H1 (cell line): ENCODE results near the gene ADGRA3. TPM values are rescaled to one million over a fixed set of nuclear protein-coding genes. Genes with fewer than 3 reads are reported as not detected.

ENCODE experiments used
- CHD7 ChIP-seq: fragments of 300-600 bp; sonication (generic); IDR thresholded peaks from 2 replicates; pipeline ENCODE4 v1.7.1; 2012; ENCODE audit warnings: low read length, moderate library complexity, mild to moderate bottlenecking, inconsistent platforms; ENCODE audit not compliant: insufficient replicate concordance
- PHF8 ChIP-seq: fragments of 200-600 bp; sonication (generic); conservative IDR thresholded peaks from 2 replicates; pipeline ENCODE4 v1.7.1; 2012; ENCODE audit warnings: low read depth, mild to moderate bottlenecking, inconsistent platforms, low read length, moderate library complexity
- polyA plus RNA-seq, 7 experiments: library from polyadenylated mRNA; depleted of rRNA in 3 of 7; stranded (reverse) in 5 of 7; unstranded in 2 of 7; fragments of >200 nt in 5 of 7; fragments of 200-250 nt in 2 of 7; gene quantifications; 1 replicate in 5 of 7; 2 replicates in 1 of 7; 4 replicates in 1 of 7; pipeline versions ENCODE4 v1.2.1 to v1.2.3, GENCODE V29; 2011 to 2013; ENCODE audit warnings: missing spikeins in 2 of 7, mixed read lengths in 2 of 7
- total RNA-seq: library from RNA; stranded (reverse); fragmentation: NEBNext Ultra II Directional; extraction: Animal tissue kit (Norgen Biotek cat#: 25700); gene quantifications from 2 replicates; pipeline ENCODE4 v1.2.1, GENCODE V29; 2021

ADGRA3 gene
- total and polyA plus RNA-seq, 2 of the 8 experiments (the other 6 are each of a cell fraction or from before 2014, with no cell fraction given): 31.5 to 63.0 TPM

- no peak for TF ChIP-seq CHD7
- TF ChIP-seq PHF8: no peak
Observed at GRCh38 chr4:22537864-22538263, 22.0 kb upstream of the ADGRA3 start (continued).
